ENCODE results near the gene ARMC9. TPM values are rescaled to one million over a fixed set of nuclear protein-coding genes. Genes with fewer than 3 reads are reported as not detected.

Gene ARMC9
- total and polyA plus RNA-seq, 2 of the 13 experiments (the other 11 are each of a cell fraction or from before 2014, with no cell fraction given): 9.1 to 12.8 TPM

DNA sequence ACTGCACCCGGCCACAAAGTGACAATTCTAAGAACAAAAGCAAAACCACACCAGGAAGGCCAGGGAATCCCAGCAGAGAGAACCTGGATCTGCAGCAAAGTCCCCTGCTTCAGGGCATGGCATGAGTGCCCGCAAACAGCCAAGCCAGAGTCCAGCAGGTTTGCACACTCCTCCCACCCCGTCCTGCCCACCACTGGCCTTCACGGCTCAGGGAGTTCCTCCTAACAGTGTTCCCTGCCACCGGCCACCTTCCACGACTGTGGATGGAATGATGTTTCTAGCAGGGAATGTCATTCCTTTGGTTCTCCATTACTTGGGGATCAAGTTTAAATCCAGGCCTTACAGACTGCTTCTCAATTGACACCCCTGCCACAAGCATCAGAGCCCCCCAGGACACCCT, 155.0 kb downstream of the ARMC9 start:
- ChIA-PET CTCF (ENCODE audit: low intra/inter-chr PET ratio, low total read pairs) (no interaction called here), POLR2A (no interaction called here)
- FAIRE-seq (no peak), DNase-seq (ENCODE audit: low spot score) (no peak), ATAC-seq (no peak)
- BruUV-seq (replicated peaks): no TSS peak
- no peak for TF ChIP-seq TP53 (CRISPR knock-in tag; conservative IDR thresholded peaks at IDR 0.05)
- TF ChIP-seq KMT2B (CRISPR knock-in tag; IDR thresholded peaks at IDR 0.05): no peak
- no peak for TF ChIP-seq MYC (CRISPR knock-in tag; IDR thresholded peaks at IDR 0.05; ENCODE audit: borderline replicate concordance)
- TF ChIP-seq SALL1 (CRISPR knock-in tag; IDR thresholded peaks at IDR 0.05): no peak
- TF ChIP-seq ZFP90 (CRISPR knock-in tag; IDR thresholded peaks at IDR 0.05; ENCODE audit: borderline replicate concordance): no peak
- no peak for TF ChIP-seq ZNF749 (CRISPR knock-in tag; IDR thresholded peaks at IDR 0.05; ENCODE audit: borderline replicate concordance)
- no peak for TF ChIP-seq ZNF660 (CRISPR knock-in tag; IDR thresholded peaks at IDR 0.05; ENCODE audit: borderline replicate concordance, low read depth)
- no peak for TF ChIP-seq CEBPG (CRISPR knock-in tag; IDR thresholded peaks at IDR 0.05)
- TF ChIP-seq, protein P1, sequence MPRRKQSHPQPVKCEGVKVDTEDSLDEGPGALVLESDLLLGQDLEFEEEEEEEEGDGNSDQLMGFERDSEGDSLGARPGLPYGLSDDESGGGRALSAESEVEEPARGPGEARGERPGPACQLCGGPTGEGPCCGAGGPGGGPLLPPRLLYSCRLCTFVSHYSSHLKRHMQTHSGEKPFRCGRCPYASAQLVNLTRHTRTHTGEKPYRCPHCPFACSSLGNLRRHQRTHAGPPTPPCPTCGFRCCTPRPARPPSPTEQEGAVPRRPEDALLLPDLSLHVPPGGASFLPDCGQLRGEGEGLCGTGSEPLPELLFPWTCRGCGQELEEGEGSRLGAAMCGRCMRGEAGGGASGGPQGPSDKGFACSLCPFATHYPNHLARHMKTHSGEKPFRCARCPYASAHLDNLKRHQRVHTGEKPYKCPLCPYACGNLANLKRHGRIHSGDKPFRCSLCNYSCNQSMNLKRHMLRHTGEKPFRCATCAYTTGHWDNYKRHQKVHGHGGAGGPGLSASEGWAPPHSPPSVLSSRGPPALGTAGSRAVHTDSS (CRISPR knock-in tag; conservative IDR thresholded peaks at IDR 0.05): no peak
- no peak for TF ChIP-seq NCOR1 (IDR thresholded peaks at IDR 0.05; ENCODE audit: borderline replicate concordance, low read length)
- TF ChIP-seq KLF12 (CRISPR knock-in tag; IDR thresholded peaks at IDR 0.05; ENCODE audit: borderline replicate concordance): no peak
- TF ChIP-seq, protein P2, sequence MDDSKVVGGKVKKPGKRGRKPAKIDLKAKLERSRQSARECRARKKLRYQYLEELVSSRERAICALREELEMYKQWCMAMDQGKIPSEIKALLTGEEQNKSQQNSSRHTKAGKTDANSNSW (CRISPR knock-in tag; IDR thresholded peaks at IDR 0.05; ENCODE audit: borderline replicate concordance): no peak
- TF ChIP-seq SRSF1 (optimal IDR thresholded peaks at IDR 0.05; ENCODE audit: low read depth, low read length): no peak
- TF ChIP-seq MXD4 (CRISPR knock-in tag; IDR thresholded peaks at IDR 0.05): no peak
- TF ChIP-seq, protein P3, sequence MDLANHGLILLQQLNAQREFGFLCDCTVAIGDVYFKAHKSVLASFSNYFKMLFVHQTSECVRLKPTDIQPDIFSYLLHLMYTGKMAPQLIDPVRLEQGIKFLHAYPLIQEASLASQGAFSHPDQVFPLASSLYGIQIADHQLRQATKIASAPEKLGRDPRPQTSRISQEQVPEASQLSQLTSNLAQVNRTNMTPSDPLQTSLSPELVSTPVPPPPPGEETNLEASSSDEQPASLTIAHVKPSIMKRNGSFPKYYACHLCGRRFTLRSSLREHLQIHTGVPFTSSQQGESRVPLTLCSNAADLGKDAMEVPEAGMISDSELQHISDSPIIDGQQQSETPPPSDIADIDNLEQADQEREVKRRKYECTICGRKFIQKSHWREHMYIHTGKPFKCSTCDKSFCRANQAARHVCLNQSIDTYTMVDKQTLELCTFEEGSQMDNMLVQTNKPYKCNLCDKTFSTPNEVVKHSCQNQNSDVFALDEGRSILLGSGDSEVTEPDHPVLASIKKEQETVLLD (CRISPR knock-in tag; IDR thresholded peaks at IDR 0.05; ENCODE audit: low read depth): no peak
- TF ChIP-seq, protein P4, sequence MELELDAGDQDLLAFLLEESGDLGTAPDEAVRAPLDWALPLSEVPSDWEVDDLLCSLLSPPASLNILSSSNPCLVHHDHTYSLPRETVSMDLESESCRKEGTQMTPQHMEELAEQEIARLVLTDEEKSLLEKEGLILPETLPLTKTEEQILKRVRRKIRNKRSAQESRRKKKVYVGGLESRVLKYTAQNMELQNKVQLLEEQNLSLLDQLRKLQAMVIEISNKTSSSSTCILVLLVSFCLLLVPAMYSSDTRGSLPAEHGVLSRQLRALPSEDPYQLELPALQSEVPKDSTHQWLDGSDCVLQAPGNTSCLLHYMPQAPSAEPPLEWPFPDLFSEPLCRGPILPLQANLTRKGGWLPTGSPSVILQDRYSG (CRISPR knock-in tag; IDR thresholded peaks at IDR 0.05): no peak
- no peak overlapping the region for H3K9ac ChIP-seq (ENCODE audit: insufficient read depth, low read depth, low read length)
- 91% methylated on average over 6 of the region's 6 CpGs for WGBS (ENCODE audit: low lambda C conversion rate)
- H3K9me3 ChIP-seq (ENCODE audit: low read length): no peaks in the 10 kb centered on the region
- H3K79me2 ChIP-seq (ENCODE audit: insufficient read depth, low read length): no peaks in the 10 kb centered on the region
- H3K4me2 ChIP-seq (ENCODE audit: low read depth, low read length): no peak overlapping the region
- no peak overlapping the region for H3K4me3 ChIP-seq (replicated peaks in 1 of 3; ENCODE audit: insufficient read depth in 1 of 3, low read depth in 2 of 3, low read length in 3 of 3)
- H3K27me3 ChIP-seq (ENCODE audit: control insufficient read depth in 1 of 2, insufficient read depth in 2 of 2, low read length in 2 of 2): no peaks in the 10 kb centered on the region
- no peak overlapping the region for H3K27ac ChIP-seq (ENCODE audit: extremely low read length, insufficient read depth, low read length)
- no peaks in the 10 kb centered on the region for H3K4me1 ChIP-seq (ENCODE audit: insufficient read depth, low read length)
- in situ Hi-C loops (cut with HindIII; ENCODE audit: extremely low pct_ligation_motif_present, low pct_unique_long_range_greater_than_20kb) (no loop called here), intact Hi-C loops (cut with micrococcal nuclease; ENCODE audit: unreplicated experiment) (no loop called here)
- no peak overlapping the region for H2AFZ ChIP-seq (ENCODE audit: low read length)
- no peaks in the 10 kb centered on the region for H4K20me1 ChIP-seq (ENCODE audit: insufficient read depth, low read length)
- no peaks in the 10 kb centered on the region for H3K36me3 ChIP-seq (replicated peaks in 1 of 2; ENCODE audit: control insufficient read depth in 1 of 2, insufficient read depth in 2 of 2, low read length in 2 of 2)

Data from HepG2 (cell line).